Activated CD8-positive, alpha-beta memory T cell treated with anti-CD3 and anti-CD28 coated beads, Interleukin-2, amount 10 ng/mL, durations not matched to agents 7 days and 5 days (primary cell): Measurements from ENCODE around the gene SLC2A9. TPM values are rescaled to one million over a fixed set of nuclear protein-coding genes. Genes with fewer than 3 reads are reported as not detected.
"Not testable (repeated sequence)": the region's sequence is repeated elsewhere in the genome, so short reads cannot be mapped to it uniquely, and the experiment has no call there.

ENCODE experiments used
- ATAC-seq: fragments of 150-1000 bp; cut with Tn5 transposase; one replicate; pipeline ENCODE4 v1.10.0; 2021; ENCODE audit warnings: moderate library complexity
- CTCF ChIA-PET: fragments of 350-600 bp; sonication (Branson Sonifier 250); formaldehyde crosslinking; loops from one replicate; lab custom pipeline; 2021; ENCODE audit warnings: antibody characterized with exemption; lab: Charles Lee
- DNase-seq: peaks from one replicate; pipeline ENCODE4 v3.0.0-alpha.2; 2020
- H3K27ac Mint-ChIP-seq: one replicate; pipeline ENCODE4 v1.8.0; 2021; ENCODE audit warnings: mild to moderate bottlenecking, mixed read lengths
- H3K27me3 Mint-ChIP-seq: one replicate; pipeline ENCODE4 v1.8.0; 2021; ENCODE audit warnings: mixed read lengths
- H3K36me3 Mint-ChIP-seq: one replicate; pipeline ENCODE4 v1.8.0; 2021; ENCODE audit warnings: mild to moderate bottlenecking, mixed read lengths
- H3K4me1 Mint-ChIP-seq: one replicate; pipeline ENCODE4 v1.8.0; 2021; ENCODE audit warnings: mixed read lengths
- H3K4me3 Mint-ChIP-seq: one replicate; pipeline ENCODE4 v1.8.0; 2021; ENCODE audit warnings: mild to moderate bottlenecking, moderate library complexity, mixed read lengths
- H3K9me3 Mint-ChIP-seq: one replicate; pipeline ENCODE4 v1.8.0; 2022; ENCODE audit warnings: low read depth, mixed read lengths
- total RNA-seq, 2 experiments: library from RNA; stranded (reverse); gene quantifications; one replicate each; pipeline ENCODE4 v1.2.3, GENCODE V29; 2021

The SLC2A9 gene
- total RNA-seq, 2 experiments from 2014 or later = 1.4 to 3.8 TPM

DNA sequence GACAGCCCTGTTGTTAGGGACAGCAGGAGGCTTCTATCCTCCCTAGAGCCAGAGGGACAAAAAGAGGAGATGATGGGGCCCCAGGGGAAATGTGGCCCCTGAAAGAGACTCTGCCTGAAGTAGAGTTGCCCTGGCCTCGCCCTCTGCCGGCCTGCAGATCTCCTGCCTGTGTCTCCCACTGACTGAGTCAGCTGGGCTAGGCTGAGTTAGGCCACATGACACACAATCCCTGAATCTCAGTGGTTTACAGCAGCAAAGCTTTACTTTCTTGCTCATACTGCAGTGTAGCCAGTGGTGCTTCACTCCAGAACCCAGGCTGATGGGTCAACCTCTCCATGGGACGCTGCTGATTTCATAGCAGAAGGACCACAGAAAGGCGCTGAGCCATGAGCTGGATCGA, 216.4 kb downstream of the SLC2A9 start:
- ATAC-seq = no peak
- DNase-seq = no peak
- Mint-ChIP-seq H3K9me3 (no peaks in the 10 kb centered on the region), H3K27me3 (peaks cover 78% of the 10 kb centered on the region), H3K4me3 (no peak overlapping the region), H3K27ac (no peak overlapping the region), H3K36me3 (no peaks in the 10 kb centered on the region), H3K4me1 (no peaks in the 10 kb centered on the region)
- CTCF ChIA-PET = no interaction called here

GRCh38 chr4:9800848-9801247, 220.4 kb downstream of the SLC2A9 start:
- H3K9me3 Mint-ChIP-seq = no peaks in the 10 kb centered on the region

GRCh38 chr4:9796641-9797040, 224.7 kb downstream of the SLC2A9 start:
- H3K4me3 Mint-ChIP-seq, CTCF ChIA-PET, H3K36me3 Mint-ChIP-seq, ATAC-seq, H3K27ac Mint-ChIP-seq, H3K9me3 Mint-ChIP-seq, H3K4me1 Mint-ChIP-seq, DNase-seq: not testable (repeated sequence)
- peaks cover 44% of the 10 kb centered on the region for H3K27me3 Mint-ChIP-seq

More at GRCh38 chr4:9800848-9801247, 220.4 kb downstream of the SLC2A9 start:
- CTCF ChIA-PET = no interaction called here
- H3K4me3 Mint-ChIP-seq = no peak overlapping the region
- H3K27me3 Mint-ChIP-seq = peaks cover 70% of the 10 kb centered on the region
- H3K27ac Mint-ChIP-seq = no peak overlapping the region
- no peak for ATAC-seq
- H3K36me3 Mint-ChIP-seq = no peaks in the 10 kb centered on the region
- DNase-seq = no peak
- no peaks in the 10 kb centered on the region for H3K4me1 Mint-ChIP-seq

DNA sequence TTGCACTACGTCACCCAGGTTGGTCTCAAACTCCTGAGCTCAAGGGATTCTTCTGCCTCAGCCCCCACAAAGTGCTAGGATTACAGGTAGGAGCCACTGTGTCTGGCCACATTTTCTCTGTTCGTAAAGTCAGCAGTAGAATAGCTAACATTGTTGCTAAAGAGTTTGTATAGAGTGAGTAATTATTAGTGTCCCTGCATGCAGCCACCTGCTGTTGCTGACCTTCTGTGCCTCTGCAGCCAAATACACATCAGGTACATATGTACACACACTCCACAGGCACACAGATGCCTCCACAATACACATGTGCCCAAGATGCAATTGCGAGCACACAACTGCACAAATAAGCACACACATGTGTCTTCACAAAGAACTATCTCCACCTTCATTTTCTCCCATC, 228.9 kb downstream of the SLC2A9 start:
- Mint-ChIP-seq H3K27ac (no peak overlapping the region), H3K9me3 (no peaks in the 10 kb centered on the region), H3K4me1 (no peaks in the 10 kb centered on the region), H3K4me3 (no peak overlapping the region), H3K27me3 (peaks cover 46% of the 10 kb centered on the region), H3K36me3 (no peaks in the 10 kb centered on the region)
- CTCF ChIA-PET = no interaction called here
- ATAC-seq (no peak), DNase-seq (no peak)

DNA sequence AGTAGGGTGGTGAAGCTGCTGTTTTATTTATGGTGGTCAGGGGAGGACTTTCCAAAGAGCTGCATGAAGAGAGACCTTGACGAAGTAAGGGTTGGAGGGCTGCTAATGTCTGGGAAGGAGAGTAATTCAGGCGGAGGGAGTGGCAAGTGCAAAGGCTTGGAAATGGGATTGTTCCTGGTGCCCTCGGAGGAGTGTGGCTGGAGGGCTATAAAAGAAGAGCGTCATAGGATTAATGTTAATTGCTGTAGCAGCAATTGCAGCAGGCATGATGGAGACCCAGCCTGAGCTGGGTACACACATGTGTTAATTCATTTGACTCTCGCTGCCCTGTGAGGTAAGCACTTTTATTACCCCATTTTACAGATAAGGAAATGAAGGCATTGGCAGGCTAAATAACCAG, 235.4 kb downstream of the SLC2A9 start:
- H3K27ac Mint-ChIP-seq, CTCF ChIA-PET: not testable (repeated sequence)
- peaks cover 74% of the 10 kb centered on the region for H3K27me3 Mint-ChIP-seq

GRCh38 chr4:9782136-9782436, 239.2 kb downstream of the SLC2A9 start:
- peaks cover 1% of the 10 kb centered on the region for H3K36me3 Mint-ChIP-seq
- no peaks in the 10 kb centered on the region for H3K9me3 Mint-ChIP-seq
- no peaks in the 10 kb centered on the region for H3K4me1 Mint-ChIP-seq
- CTCF ChIA-PET = no interaction called here
- DNase-seq (no peak), ATAC-seq (no peak)
- no peak overlapping the region for H3K4me3 Mint-ChIP-seq
- peaks cover 81% of the 10 kb centered on the region for H3K27me3 Mint-ChIP-seq
- H3K27ac Mint-ChIP-seq = no peak overlapping the region

More for the DNA sequence above, 235.4 kb downstream of the SLC2A9 start:
- ATAC-seq, DNase-seq, H3K4me3 Mint-ChIP-seq, H3K36me3 Mint-ChIP-seq, H3K9me3 Mint-ChIP-seq, H3K4me1 Mint-ChIP-seq: not testable (repeated sequence)

- Mint-ChIP-seq H3K36me3 (peaks cover 1% of the 10 kb centered on the region), H3K9me3 (no peaks in the 10 kb centered on the region), H3K4me1 (no peaks in the 10 kb centered on the region), H3K27me3 (peaks cover 81% of the 10 kb centered on the region), H3K4me3 (no peak within 1 kb of the TSS), H3K27ac (no peak within 1 kb of the TSS)
- CTCF ChIA-PET = no interaction called here
- ATAC-seq (no peak), DNase-seq (no peak)
These were observed 239.8 kb downstream of the SLC2A9 start, which contains the start of gene DRD5 for GRCh38 chr4:9781343-9782135. Gene DRD5, plus strand, starts transcription at chr4:9781634. Its CDS starts 396 bp downstream, at chr4:9782030.

Other genes with a start within 250 kb of the SLC2A9 start
- gene DRD5, start 239.9 kb downstream of the SLC2A9 start, total RNA-seq = not detected
- gene WDR1, start 95.3 kb upstream of the SLC2A9 start, total RNA-seq = 100 to 1,000 TPM; 481 to 538 TPM